ENCODE data around the gene TAF6. TPM values are rescaled to one million over a fixed set of nuclear protein-coding genes. Genes with fewer than 3 reads are reported as not detected.

Gene TAF6
- total RNA-seq, 1 experiment from 2014 or later: 50.5 TPM

- DNase-seq: no peak
- Mint-ChIP-seq H3K36me3 (ENCODE audit: insufficient read depth, unreplicated experiment) (peaks cover 47% of the 10 kb centered on the region), H3K9me3 (ENCODE audit: low read depth, unreplicated experiment) (no peaks in the 10 kb centered on the region), H3K4me3 (ENCODE audit: low read depth, unreplicated experiment) (no peak overlapping the region), H3K4me1 (ENCODE audit: low read depth, unreplicated experiment) (no peaks in the 10 kb centered on the region), H3K27me3 (ENCODE audit: unreplicated experiment) (no peaks in the 10 kb centered on the region), H3K27ac (ENCODE audit: unreplicated experiment) (no peak overlapping the region)
- no TSS peak for BruUV-seq (replicated peaks)
- no peak for TF ChIP-seq CTCF (IDR thresholded peaks at IDR 0.05; ENCODE audit: unreplicated experiment)
- intact Hi-C loops (cut with micrococcal nuclease; ENCODE audit: unreplicated experiment): no loop called here
- CTCF ChIA-PET: interaction anchor here (0.5 kb wide), 1 partner anchor 1722 kb away, joined by 7 read pairs; no protein-coding TSS in a partner anchor
Observed at GRCh38 chr7:100106633-100107032, 12.5 kb downstream of the TAF6 start.

GRCh38 chr7:100105534-100105933 is 13.6 kb downstream of the TAF6 start:
- CTCF ChIA-PET: no interaction called here
- peaks cover 52% of the 10 kb centered on the region for H3K36me3 Mint-ChIP-seq (ENCODE audit: insufficient read depth, unreplicated experiment)

GRCh38 chr7:100102950-100103840 is 16.0 kb downstream of the TAF6 start:
- no peak for DNase-seq
- CTCF ChIA-PET: no interaction called here
- H3K27me3 Mint-ChIP-seq (ENCODE audit: unreplicated experiment): no peaks in the 10 kb centered on the region
- no peaks in the 10 kb centered on the region for H3K9me3 Mint-ChIP-seq (ENCODE audit: low read depth, unreplicated experiment)
- TF ChIP-seq CTCF (IDR thresholded peaks at IDR 0.05; ENCODE audit: unreplicated experiment): no peak
- BruUV-seq (replicated peaks): TSS peak; percentile 34
- peaks cover 11% of the 10 kb centered on the region for H3K4me1 Mint-ChIP-seq (ENCODE audit: low read depth, unreplicated experiment)
- intact Hi-C loops (cut with micrococcal nuclease; ENCODE audit: unreplicated experiment): no loop called here
- H3K36me3 Mint-ChIP-seq (ENCODE audit: insufficient read depth, unreplicated experiment): peaks cover 74% of the 10 kb centered on the region
- H3K27ac Mint-ChIP-seq (ENCODE audit: unreplicated experiment): peak overlapping the region; percentile 78
- H3K4me3 Mint-ChIP-seq (ENCODE audit: low read depth, unreplicated experiment): peak overlapping the region; percentile 90

More at GRCh38 chr7:100105534-100105933, 13.6 kb downstream of the TAF6 start:
- H3K9me3 Mint-ChIP-seq (ENCODE audit: low read depth, unreplicated experiment): no peaks in the 10 kb centered on the region
- BruUV-seq (replicated peaks): no TSS peak
- no peak for TF ChIP-seq CTCF (IDR thresholded peaks at IDR 0.05; ENCODE audit: unreplicated experiment)
- H3K4me1 Mint-ChIP-seq (ENCODE audit: low read depth, unreplicated experiment): no peaks in the 10 kb centered on the region
- H3K27me3 Mint-ChIP-seq (ENCODE audit: unreplicated experiment): no peaks in the 10 kb centered on the region
- no peak overlapping the region for H3K4me3 Mint-ChIP-seq (ENCODE audit: low read depth, unreplicated experiment)
- no peak for DNase-seq
- intact Hi-C loops (cut with micrococcal nuclease; ENCODE audit: unreplicated experiment): no loop called here
- H3K27ac Mint-ChIP-seq (ENCODE audit: unreplicated experiment): no peak overlapping the region

GRCh38 chr7:100101016-100101862 is 17.9 kb downstream of the TAF6 start, which contains the start of the genes AP4M1 and MCM7:
Gene AP4M1, plus strand, starts transcription at chr7:100101643. Its CDS starts 72 bp downstream, at chr7:100101715.
Gene MCM7, minus strand, starts transcription at chr7:100101397. Its CDS starts 103 bp downstream, at chr7:100101294.
- BruUV-seq (replicated peaks): TSS peak; percentile 50
- Mint-ChIP-seq H3K36me3 (ENCODE audit: insufficient read depth, unreplicated experiment) (peaks cover 72% of the 10 kb centered on the region), H3K4me1 (ENCODE audit: low read depth, unreplicated experiment) (peaks cover 14% of the 10 kb centered on the region), H3K4me3 (ENCODE audit: low read depth, unreplicated experiment) (peak within 1 kb of the TSS; percentile 90), H3K9me3 (ENCODE audit: low read depth, unreplicated experiment) (no peaks in the 10 kb centered on the region), H3K27ac (ENCODE audit: unreplicated experiment) (peak within 1 kb of the TSS; percentile 93), H3K27me3 (ENCODE audit: unreplicated experiment) (no peaks in the 10 kb centered on the region)
- CTCF ChIA-PET: interaction anchor here (0.7 kb wide), 1 partner anchor 40 kb away, joined by 3 read pairs; no protein-coding TSS in a partner anchor
- no peak for TF ChIP-seq CTCF (IDR thresholded peaks at IDR 0.05; ENCODE audit: unreplicated experiment)
- peak; percentile 97 for DNase-seq
- intact Hi-C loops (cut with micrococcal nuclease; ENCODE audit: unreplicated experiment): no loop called here
